H9 (cell line): ENCODE data around the gene TMEM125. TPM values are rescaled to one million over a fixed set of nuclear protein-coding genes. Genes with fewer than 3 reads are reported as not detected.

Experiments used
- DNase-seq: peaks from one replicate; pipeline ENCODE4 v3.0.0-alpha.2; 2017
- H2AFZ ChIP-seq: one replicate; pipeline ENCODE4 v1.6.1; 2013; ENCODE audit warnings: mild to moderate bottlenecking, low read length, control low read depth, moderate library complexity
- H2AK5ac ChIP-seq: 2 replicates; pipeline ENCODE4 v1.6.1; 2013; ENCODE audit warnings: low read length, control low read depth, mixed read lengths; ENCODE audit not compliant: insufficient read length
- H2BK120ac ChIP-seq: one replicate; pipeline ENCODE4 v1.6.1; 2013; ENCODE audit warnings: low read depth, mild to moderate bottlenecking, low read length, control low read depth, inconsistent platforms; ENCODE audit not compliant: poor library complexity, severe bottlenecking
- H2BK12ac ChIP-seq: 2 replicates; pipeline ENCODE4 v1.6.1; 2013; ENCODE audit warnings: low read length, control low read depth, mixed read lengths, low read depth; ENCODE audit not compliant: insufficient read length
- H2BK15ac ChIP-seq: 2 replicates; pipeline ENCODE4 v1.6.1; 2013; ENCODE audit warnings: low read depth, low read length, control low read depth
- H2BK20ac ChIP-seq: one replicate; pipeline ENCODE4 v1.6.1; 2013; ENCODE audit warnings: low read depth, mild to moderate bottlenecking, low read length, control low read depth, inconsistent platforms; ENCODE audit not compliant: poor library complexity, severe bottlenecking
- H2BK5ac ChIP-seq: 2 replicates; pipeline ENCODE4 v1.6.1; 2013; ENCODE audit warnings: low read length, control low read depth, mixed read lengths; ENCODE audit not compliant: insufficient read length
- H3K14ac ChIP-seq: 2 replicates; pipeline ENCODE4 v1.6.1; 2013; ENCODE audit warnings: low read length, control low read depth; ENCODE audit not compliant: insufficient read depth
- H3K18ac ChIP-seq: 2 replicates; pipeline ENCODE4 v1.6.1; 2013; ENCODE audit warnings: low read depth, mild to moderate bottlenecking, mixed read lengths, low read length, control low read depth; ENCODE audit not compliant: insufficient read length
- H3K23ac ChIP-seq: 2 replicates; pipeline ENCODE4 v1.6.1; 2013; ENCODE audit warnings: low read length, control low read depth, mixed read lengths, low read depth; ENCODE audit not compliant: insufficient read length
- H3K23me2 ChIP-seq: 2 replicates; pipeline ENCODE4 v1.6.1; 2013; ENCODE audit warnings: low read depth, mild to moderate bottlenecking, mixed read lengths, low read length, control low read depth; ENCODE audit not compliant: insufficient read length, poor library complexity, severe bottlenecking
- H3K27ac ChIP-seq: 2 replicates; pipeline ENCODE4 v1.5.1; 2013; ENCODE audit warnings: low read length, control low read depth, mixed read lengths, low read depth; ENCODE audit not compliant: insufficient read length
- H3K27me3 ChIP-seq: 2 replicates; pipeline ENCODE4 v1.6.1; 2013; ENCODE audit warnings: low read length, control low read depth, inconsistent platforms; ENCODE audit not compliant: insufficient read depth
- H3K4ac ChIP-seq: 2 replicates; pipeline ENCODE4 v1.6.1; 2013; ENCODE audit warnings: low read depth, mild to moderate bottlenecking, control low read depth, inconsistent platforms, low read length, moderate library complexity
- H3K4me1 ChIP-seq: 2 replicates; pipeline ENCODE4 v1.6.1; 2013; ENCODE audit warnings: low read length, control low read depth, inconsistent platforms; ENCODE audit not compliant: insufficient read depth
- H3K4me2 ChIP-seq: 2 replicates; pipeline ENCODE4 v1.6.1; 2013; ENCODE audit warnings: low read length, control low read depth, mixed read lengths; ENCODE audit not compliant: insufficient read length, insufficient read depth
- H3K56ac ChIP-seq: 2 replicates; pipeline ENCODE4 v1.6.1; 2013; ENCODE audit warnings: low read depth, mild to moderate bottlenecking, mixed read lengths, low read length, control low read depth; ENCODE audit not compliant: insufficient read length
- H3K79me1 ChIP-seq: 2 replicates; pipeline ENCODE4 v1.6.1; 2013; ENCODE audit warnings: low read depth, mild to moderate bottlenecking, moderate library complexity, low read length, control low read depth, inconsistent platforms; ENCODE audit not compliant: insufficient read depth, poor library complexity, severe bottlenecking
- H3K79me2 ChIP-seq: 2 replicates; pipeline ENCODE4 v1.6.1; 2013; ENCODE audit warnings: low read length, control low read depth, inconsistent platforms; ENCODE audit not compliant: insufficient read depth
- H3K9ac ChIP-seq: 2 replicates; pipeline ENCODE4 v1.6.1; 2013; ENCODE audit warnings: low read length, control low read depth, mixed read lengths; ENCODE audit not compliant: insufficient read length; ENCODE audit errors: extremely low read depth
- H3K9me3 ChIP-seq: one replicate; pipeline ENCODE4 v1.6.1; 2013; ENCODE audit warnings: low read depth, low read length, inconsistent platforms; ENCODE audit not compliant: control insufficient read depth
- H3T11ph ChIP-seq: one replicate; pipeline ENCODE4 v1.6.1; 2013; ENCODE audit warnings: mild to moderate bottlenecking, low read length, control low read depth, inconsistent platforms
- H4K20me1 ChIP-seq: one replicate; pipeline ENCODE4 v1.6.1; 2013; ENCODE audit not compliant: control insufficient read depth, insufficient read length, insufficient read depth
- H4K5ac ChIP-seq: 2 replicates; pipeline ENCODE4 v1.6.1; 2013; ENCODE audit warnings: low read depth, mild to moderate bottlenecking, mixed read lengths, low read length, control low read depth; ENCODE audit not compliant: insufficient read length
- H4K8ac ChIP-seq: replicated peaks from 2 replicates; pipeline ENCODE4 v1.6.1; 2013; ENCODE audit warnings: low read length, control low read depth, mixed read lengths, low read depth; ENCODE audit not compliant: insufficient read length
- H4K91ac ChIP-seq: 2 replicates; pipeline ENCODE4 v1.6.1; 2013; ENCODE audit warnings: low read depth, mild to moderate bottlenecking, moderate library complexity, mixed read lengths, low read length, control low read depth; ENCODE audit not compliant: insufficient read length
- H3K27ac Mint-ChIP-seq, 3 experiments: 2 replicates in 2 of 3; 3 replicates in 1 of 3; pipeline ENCODE4 v1.8.0; 2020 to 2021; ENCODE audit warnings: mixed read lengths in 3 of 3, mild to moderate bottlenecking in 1 of 3, moderate library complexity in 1 of 3
- H3K27me3 Mint-ChIP-seq: 2 replicates; pipeline ENCODE4 v1.8.0; 2021; ENCODE audit warnings: low read depth, mild to moderate bottlenecking, moderate library complexity, mixed read lengths
- H3K36me3 Mint-ChIP-seq, 3 experiments: 2 replicates in 2 of 3; 3 replicates in 1 of 3; pipeline ENCODE4 v1.8.0; 2020 to 2021; ENCODE audit warnings: low read depth in 3 of 3, mixed read lengths in 3 of 3; ENCODE audit not compliant: insufficient read depth in 1 of 3
- H3K4me1 Mint-ChIP-seq, 2 experiments: 2 replicates each; pipeline ENCODE4 v1.8.0; 2020; ENCODE audit warnings: mixed read lengths in 2 of 2
- H3K4me3 Mint-ChIP-seq, 2 experiments: 2 replicates in 1 of 2; 3 replicates in 1 of 2; pipeline ENCODE4 v1.8.0; 2020 to 2021; ENCODE audit warnings: mild to moderate bottlenecking in 2 of 2, mixed read lengths in 2 of 2, moderate library complexity in 1 of 2
- H3K9me3 Mint-ChIP-seq, 2 experiments: 2 replicates in 1 of 2; 3 replicates in 1 of 2; pipeline ENCODE4 v1.8.0; 2020; ENCODE audit warnings: mild to moderate bottlenecking in 2 of 2, mixed read lengths in 2 of 2, moderate library complexity in 1 of 2
- CTCF ChIP-seq: fragments of 200-600 bp; sonication (generic); conservative IDR thresholded peaks from 3 replicates; pipeline ENCODE4 v1.8.0; 2021; ENCODE audit warnings: antibody characterized with exemption, mild to moderate bottlenecking
- WGBS: extraction: QIAGEN DNeasy Blood & Tissue Kit; methylation state at CpG from one replicate; pipeline ENCODE4 v1.1.7; 2013; ENCODE audit warnings: missing lambda C conversion rate, low lambda C conversion rate, mixed read lengths; ENCODE audit not compliant: insufficient read length; ENCODE audit errors: extremely low coverage; 5-methylcytosine and 5-hydroxymethylcytosine counted together
- total RNA-seq: library from RNA; stranded (reverse); gene quantifications from 2 replicates; pipeline ENCODE4 v1.2.1, GENCODE V29; 2021

TMEM125 gene
- total RNA-seq, 1 experiment from 2014 or later, result 19.6 TPM

GRCh38 chr1:43292679-43293078, 22.9 kb downstream of the TMEM125 start:
- H2BK12ac ChIP-seq, result no peak overlapping the region
- H3K4me3 Mint-ChIP-seq, result no peak overlapping the region
- H3K14ac ChIP-seq, result no peak overlapping the region
- H3K4ac ChIP-seq, result no peak overlapping the region
- H3K79me1 ChIP-seq, result no peaks in the 10 kb centered on the region
- H4K20me1 ChIP-seq, result no peaks in the 10 kb centered on the region
- H3K9me3 Mint-ChIP-seq, result no peaks in the 10 kb centered on the region
- H3K27me3 ChIP-seq, result no peaks in the 10 kb centered on the region
- H3T11ph ChIP-seq, result no peak overlapping the region
- H2BK120ac ChIP-seq, result no peak overlapping the region
- H4K91ac ChIP-seq, result no peak overlapping the region
- H2AFZ ChIP-seq, result no peak overlapping the region
- H4K8ac ChIP-seq, result no peak overlapping the region
- H3K36me3 Mint-ChIP-seq, result no peaks in the 10 kb centered on the region
- H3K9ac ChIP-seq, result no peak overlapping the region
- no peak overlapping the region for H2BK5ac ChIP-seq
- no peak overlapping the region for H2AK5ac ChIP-seq
- no peak for TF ChIP-seq CTCF
- no peak overlapping the region for H3K18ac ChIP-seq
- H3K23me2 ChIP-seq, result no peaks in the 10 kb centered on the region
- H3K27ac ChIP-seq, result no peak overlapping the region
- no peak overlapping the region for H3K56ac ChIP-seq
- H2BK15ac ChIP-seq, result no peak overlapping the region
- no peak overlapping the region for H3K23ac ChIP-seq
- H3K4me1 Mint-ChIP-seq, result peaks cover 25 to 27% of the 10 kb centered on the region in 2 experiments
- DNase-seq, result no peak
- H3K4me1 ChIP-seq, result peaks cover 9% of the 10 kb centered on the region
- H3K27ac Mint-ChIP-seq, result no peak overlapping the region; a peak in 1 of 7 replicates
- no peaks in the 10 kb centered on the region for H3K79me2 ChIP-seq
- no CpG with 5 or more reads among the region's 5 CpGs for WGBS
- no peaks in the 10 kb centered on the region for H3K9me3 ChIP-seq
- no peak overlapping the region for H2BK20ac ChIP-seq
- no peaks in the 10 kb centered on the region; the same call in none of the 2 replicates for H3K27me3 Mint-ChIP-seq
- no peak overlapping the region for H3K4me2 ChIP-seq
- no peak overlapping the region for H4K5ac ChIP-seq
